Measurements from ENCODE around the gene MITF. TPM values are rescaled to one million over a fixed set of nuclear protein-coding genes. Genes with fewer than 3 reads are reported as not detected.
A peak's percentile ranks its signal among the peaks of the same experiment; 100 is the strongest.

The MITF gene
- total and polyA plus RNA-seq, 12 donors: 15.1 to 101 (median 81.7) TPM

GRCh38 chr3:69961706-69962439 is 222.6 kb downstream of the MITF start:
- no peak for TF ChIP-seq CTCF (IDR thresholded peaks at IDR 0.05)
- Histone ChIP-seq H3K27me3 (no peaks in the 10 kb centered on the region), H3K4me1 (peaks cover 0 to 6% (median 0%) of the 10 kb centered on the region in 9 donors), H3K4me3 (no peak overlapping the region), H3K27ac (no peak overlapping the region), H3K9me3 (no peaks in the 10 kb centered on the region), H3K36me3 (peaks cover 0 to 90% (median 32%) of the 10 kb centered on the region in 9 donors)
- ATAC-seq (no peak), DNase-seq (no peak)
- 92 to 95% methylated on average over 5 of the region's 5 CpGs for WGBS, 2 donors
- intact Hi-C loops (cut with DNase I): no loop called here

DNA sequence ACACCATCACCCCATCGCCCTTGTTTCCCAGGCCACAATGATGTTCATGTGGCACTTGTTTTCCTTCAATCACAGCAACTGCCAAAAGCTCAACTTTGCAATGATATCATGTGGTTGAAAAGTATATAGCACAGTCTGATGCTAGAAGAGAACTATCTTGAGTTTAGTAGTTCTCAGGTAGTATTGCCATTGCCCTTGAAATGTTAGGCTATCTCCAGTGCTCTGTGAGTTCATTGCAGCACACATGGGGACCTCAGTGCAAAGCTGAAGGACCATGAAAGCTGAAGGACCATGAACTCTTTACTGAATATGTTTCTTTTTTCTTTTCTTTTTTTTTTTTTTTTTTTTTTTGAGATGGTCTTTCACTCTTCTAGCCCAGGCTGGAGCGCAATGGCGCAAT is 224.4 kb downstream of the MITF start:
- Histone ChIP-seq H3K27me3 (no peaks in the 10 kb centered on the region), H3K9me3 (no peaks in the 10 kb centered on the region), H3K36me3 (peaks cover 0 to 76% (median 25%) of the 10 kb centered on the region in 9 donors), H3K27ac (no peak overlapping the region), H3K4me3 (no peak overlapping the region), H3K4me1 (peaks cover 0 to 6% (median 0%) of the 10 kb centered on the region in 9 donors)
- intact Hi-C loops (cut with DNase I): no loop called here
- WGBS, 2 donors: 89 to 95% methylated on average over 3 of the region's 3 CpGs
- no peak for TF ChIP-seq CTCF (IDR thresholded peaks at IDR 0.05)
- ATAC-seq (peak in 5 of 8 donors; percentile 16 to 46 (median 26)), DNase-seq (no peak)

GRCh38 chr3:69967156-69967555 is 227.9 kb downstream of the MITF start:
- Histone ChIP-seq H3K9me3 (no peaks in the 10 kb centered on the region), H3K27ac (no peak overlapping the region), H3K4me1 (peaks cover 0 to 5% (median 0%) of the 10 kb centered on the region in 9 donors), H3K4me3 (no peak overlapping the region), H3K36me3 (peaks cover 0 to 45% (median 13%) of the 10 kb centered on the region in 9 donors), H3K27me3 (no peaks in the 10 kb centered on the region)
- WGBS, 2 donors: 83 to 93% methylated on average over 6 of the region's 6 CpGs
- intact Hi-C loops (cut with DNase I): no loop called here
- TF ChIP-seq CTCF (IDR thresholded peaks at IDR 0.05): no peak
- DNase-seq (no peak), ATAC-seq (no peak)

GRCh38 chr3:69970827-69971226 is 231.6 kb downstream of the MITF start:
- ATAC-seq: no peak
- no peak for TF ChIP-seq CTCF (IDR thresholded peaks at IDR 0.05)

More at GRCh38 chr3:69970827-69971226, 231.6 kb downstream of the MITF start:
- Histone ChIP-seq H3K27me3 (no peaks in the 10 kb centered on the region), H3K27ac (no peak overlapping the region), H3K4me3 (no peak overlapping the region), H3K36me3 (peaks cover 0 to 15% (median 0%) of the 10 kb centered on the region in 9 donors), H3K4me1 (peaks cover 0 to 9% (median 1%) of the 10 kb centered on the region in 9 donors), H3K9me3 (no peaks in the 10 kb centered on the region)
- 87 to 93% methylated on average over 5 of the region's 5 CpGs for WGBS, 2 donors
- intact Hi-C loops (cut with DNase I): no loop called here
- no peak for DNase-seq
